HG03025 (cell line): ENCODE results near the gene ENPP1.

ENCODE experiments used
- ATAC-seq: cut with Tn5 transposase; IDR thresholded peaks from one replicate; pipeline ENCODE4 v1.9.1; 2021; ENCODE audit warnings: mild to moderate bottlenecking, moderate library complexity; ENCODE audit not compliant: unreplicated experiment, low FRiP score

ENPP1 gene

GRCh38 chr6:131782764-131783163, 25.1 kb upstream of the ENPP1 start:
- ATAC-seq: no peak

GRCh38 chr6:131784561-131784960, 23.3 kb upstream of the ENPP1 start:
- ATAC-seq: no peak

GRCh38 chr6:131787079-131787478, 20.7 kb upstream of the ENPP1 start:
- no peak for ATAC-seq

- no peak for ATAC-seq
Measured at GRCh38 chr6:131787766-131788712, 19.8 kb upstream of the ENPP1 start.

- ATAC-seq: no peak
Measured at GRCh38 chr6:131789219-131789618, 18.6 kb upstream of the ENPP1 start.

GRCh38 chr6:131791476-131791875, 16.3 kb upstream of the ENPP1 start:
- no peak for ATAC-seq

- no peak for ATAC-seq
Measured at GRCh38 chr6:131792091-131792496, 15.7 kb upstream of the ENPP1 start.

GRCh38 chr6:131795366-131795765, 12.5 kb upstream of the ENPP1 start:
- no peak for ATAC-seq

GRCh38 chr6:131802347-131802746, 5.5 kb upstream of the ENPP1 start:
- no peak for ATAC-seq

GRCh38 chr6:131803007-131803769, 4.6 kb upstream of the ENPP1 start:
- ATAC-seq: no peak

GRCh38 chr6:131804131-131804530, 3.7 kb upstream of the ENPP1 start:
- ATAC-seq: no peak

GRCh38 chr6:131807321-131807643, 538 bp upstream of the ENPP1 start:
- ATAC-seq: no peak

- ATAC-seq: no peak
Measured at GRCh38 chr6:131808460-131809269, 845 bp downstream of the ENPP1 start.

GRCh38 chr6:131811500-131811899, 3.7 kb downstream of the ENPP1 start:
- ATAC-seq: no peak

- ATAC-seq: no peak
Measured at GRCh38 chr6:131813991-131814390, 6.2 kb downstream of the ENPP1 start.

GRCh38 chr6:131816869-131817268, 9.0 kb downstream of the ENPP1 start:
- no peak for ATAC-seq

- no peak for ATAC-seq
Measured at GRCh38 chr6:131819572-131820124, 11.8 kb downstream of the ENPP1 start.

- no peak for ATAC-seq
Measured at GRCh38 chr6:131821010-131821807, 13.4 kb downstream of the ENPP1 start.

- no peak for ATAC-seq
Measured at GRCh38 chr6:131822119-131822518, 14.3 kb downstream of the ENPP1 start.
